NCI-H146 treated with DMSO at 0.1 percent for 48 hours (cell line): ENCODE results near the gene MRPL16.
A peak's percentile ranks its signal among the peaks of the same experiment; 100 is the strongest.
"Not testable (repeated sequence)": the region's sequence is repeated elsewhere in the genome, so short reads cannot be mapped to it uniquely, and the experiment has no call there.

ENCODE experiments used
- DNase-seq: peaks from one replicate; lab custom pipeline; 2025; ENCODE audit not compliant: unreplicated experiment; lab: John Stamatoyannopoulos, UW

Gene MRPL16

DNA sequence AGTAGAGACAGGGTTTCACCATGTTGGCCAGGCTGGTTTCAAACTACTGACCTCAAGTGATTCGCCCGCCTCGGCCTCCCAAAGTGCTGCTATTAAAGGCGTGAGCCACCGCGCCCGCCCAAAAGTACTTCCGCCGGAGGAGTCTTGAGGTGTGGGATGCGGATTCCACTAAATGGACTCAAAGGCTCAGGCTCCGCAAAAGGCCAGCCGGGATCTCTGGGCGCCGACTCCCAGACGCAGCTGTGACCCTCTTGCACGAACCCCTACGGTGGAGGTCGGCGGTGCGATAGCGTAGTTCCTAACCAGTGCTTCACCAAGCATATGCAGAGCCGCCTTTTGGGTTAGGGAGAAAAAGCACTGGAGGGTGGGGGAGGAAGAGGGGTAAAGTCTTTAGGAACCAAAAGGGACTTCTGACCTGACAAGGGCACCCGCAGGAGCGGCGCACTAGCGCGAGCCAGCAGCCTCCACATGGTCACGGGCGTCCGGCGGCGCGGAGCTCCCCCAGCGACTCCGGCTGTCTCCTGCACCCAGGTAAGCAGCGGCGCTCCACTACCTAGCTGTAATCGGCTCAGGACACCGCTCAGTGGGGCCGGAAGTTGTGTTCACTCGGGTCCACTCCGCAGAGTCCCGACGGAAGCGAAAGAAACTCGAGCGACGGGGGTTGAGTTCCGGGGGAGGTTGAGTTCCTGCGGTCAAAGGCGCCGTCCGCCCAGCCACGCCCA, at the start of gene MRPL16:
Gene MRPL16, minus strand, starts transcription at position 590 of the 722 bp plus-strand sequence. Its CDS starts 120 bp downstream, at position 470.
- DNase-seq, result peak; percentile 79

- no peak for DNase-seq
Measured at GRCh38 chr11:59859673-59860072, 49.1 kb upstream of the MRPL16 start.

GRCh38 chr11:59857439-59858434, 47.2 kb upstream of the MRPL16 start:
- DNase-seq, result no peak

DNA sequence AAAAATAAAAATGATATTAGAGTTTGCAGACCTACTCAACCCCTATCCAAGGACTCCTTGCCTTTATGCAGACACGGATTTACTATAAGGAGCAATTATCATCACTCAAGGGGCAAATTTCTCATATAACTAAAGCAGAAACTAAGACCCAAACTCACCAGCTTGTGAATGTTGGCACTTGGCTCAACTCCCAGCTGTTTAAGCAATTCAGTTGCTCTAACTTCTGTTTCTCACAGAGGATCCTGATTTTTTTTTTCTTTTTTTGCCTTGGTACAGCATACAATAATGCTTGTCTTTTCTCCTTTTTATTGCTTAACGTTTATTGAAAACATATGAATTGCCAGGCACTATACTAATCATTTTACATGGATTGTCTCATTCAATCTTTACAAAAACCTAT, 44.3 kb upstream of the MRPL16 start:
- DNase-seq, result no peak

- not testable (repeated sequence) for DNase-seq
Measured at GRCh38 chr11:59851416-59851815, 40.8 kb upstream of the MRPL16 start.

- DNase-seq, result not testable (repeated sequence)
Measured at GRCh38 chr11:59849551-59849950, 39.0 kb upstream of the MRPL16 start.

GRCh38 chr11:59849129-59849528, 38.6 kb upstream of the MRPL16 start:
- no peak for DNase-seq

- not testable (repeated sequence) for DNase-seq
Measured at GRCh38 chr11:59848439-59848838, 37.9 kb upstream of the MRPL16 start.

- no peak for DNase-seq
Measured at GRCh38 chr11:59847626-59848025, 37.0 kb upstream of the MRPL16 start.

GRCh38 chr11:59846556-59846955, 36.0 kb upstream of the MRPL16 start:
- no peak for DNase-seq

- no peak for DNase-seq
Measured at GRCh38 chr11:59845399-59845798, 34.8 kb upstream of the MRPL16 start, which contains the start of gene CBLIF. Gene CBLIF (minus strand): TSS chr11:59845499. CDS start chr11:59845453, 46 bp downstream.

DNA sequence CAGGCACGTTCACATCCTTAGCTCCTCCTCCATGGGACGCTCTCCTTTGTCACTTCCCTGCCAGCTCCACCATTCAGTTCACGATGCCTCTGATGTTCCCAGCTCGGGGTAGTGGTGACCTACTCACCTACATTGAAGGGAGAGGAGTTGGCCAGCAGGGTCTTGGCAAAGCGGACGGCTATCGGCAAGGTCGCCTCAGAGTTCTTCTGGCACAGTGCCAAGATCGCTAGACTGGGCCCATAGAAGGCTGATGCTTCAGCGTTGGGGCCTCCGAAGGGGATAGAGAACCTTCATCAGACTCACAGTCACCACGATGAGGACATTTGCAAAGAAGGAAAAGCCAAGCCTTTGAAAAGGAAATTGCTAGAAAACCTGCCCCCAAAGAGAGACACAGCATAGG, 31.7 kb upstream of the MRPL16 start:
- no peak for DNase-seq

- DNase-seq, result no peak
Measured at GRCh38 chr11:59841514-59841913, 30.9 kb upstream of the MRPL16 start.

DNA sequence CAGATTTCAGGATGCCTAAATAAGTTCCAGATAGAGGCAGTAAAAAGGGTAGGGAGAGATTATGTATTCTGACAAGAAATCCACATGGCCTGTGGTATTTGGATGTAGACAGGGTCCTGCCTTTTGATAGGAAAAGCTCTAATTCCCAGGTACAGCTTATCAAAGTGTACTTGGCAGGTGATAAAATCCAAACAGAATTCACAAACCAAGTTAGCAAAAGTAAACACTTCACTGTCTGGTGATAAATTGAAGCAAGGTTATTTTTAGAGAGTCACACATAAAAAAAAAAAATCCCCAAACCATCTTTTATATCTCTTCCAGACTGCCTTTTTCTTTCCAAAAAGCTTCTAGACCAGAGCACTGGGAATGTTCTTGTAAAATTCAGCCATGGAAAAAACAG, 29.0 kb upstream of the MRPL16 start:
- no peak for DNase-seq

GRCh38 chr11:59833602-59834001, 23.0 kb upstream of the MRPL16 start:
- no peak for DNase-seq

- no peak for DNase-seq
Measured at GRCh38 chr11:59829358-59829757, 18.8 kb upstream of the MRPL16 start.

- DNase-seq, result peak; percentile 16
Measured at GRCh38 chr11:59822989-59823566, 12.5 kb upstream of the MRPL16 start.

DNA sequence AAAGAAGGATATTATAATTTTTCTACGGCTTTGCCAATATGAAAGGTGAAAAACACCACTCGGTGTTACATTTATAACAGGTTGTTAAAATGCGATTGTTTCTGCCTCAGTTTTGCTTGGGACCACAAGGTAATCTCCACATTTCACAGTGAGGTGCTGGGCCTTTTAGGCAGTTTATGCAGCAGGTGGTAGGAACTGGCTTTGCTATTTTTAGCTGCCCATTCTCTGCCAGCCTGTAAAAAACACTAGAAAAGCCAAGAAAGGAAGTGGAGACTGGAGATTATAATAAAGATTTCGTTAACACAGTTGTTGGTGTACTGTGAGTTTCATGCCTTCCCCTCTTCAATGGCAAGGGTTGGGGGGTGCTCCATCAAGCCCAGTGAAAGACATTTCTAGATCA, 8.0 kb upstream of the MRPL16 start:
- DNase-seq, result no peak

- not testable (repeated sequence) for DNase-seq
Measured at GRCh38 chr11:59816434-59816833, 5.9 kb upstream of the MRPL16 start.

- no peak for DNase-seq
Measured at GRCh38 chr11:59815754-59816153, 5.2 kb upstream of the MRPL16 start.

DNA sequence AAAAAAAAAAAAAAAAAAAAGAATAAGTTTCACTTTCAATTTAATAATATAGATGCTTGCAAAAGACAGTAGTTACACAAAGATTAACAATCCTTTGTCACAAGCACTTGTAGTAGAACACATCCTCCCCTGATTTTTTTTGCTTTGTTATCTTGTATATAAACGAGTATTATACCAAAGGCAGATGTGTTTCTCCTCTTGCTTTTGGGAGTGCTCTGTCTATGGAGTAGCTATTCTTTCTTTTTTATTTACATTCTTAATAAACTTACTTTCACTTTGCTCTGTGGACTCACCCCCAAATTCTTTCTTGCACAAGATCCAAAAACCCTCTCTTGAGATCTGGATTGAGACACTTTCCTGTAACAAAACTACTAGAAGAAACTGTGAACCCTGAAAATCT, 3.4 kb upstream of the MRPL16 start:
- no peak for DNase-seq
